GM19438 (cell line): ENCODE results near the gene HINT3.
"Not testable (repeated sequence)": the region's sequence is repeated elsewhere in the genome, so short reads cannot be mapped to it uniquely, and the experiment has no call there.

ENCODE experiments used
- ATAC-seq: cut with Tn5 transposase; IDR thresholded peaks from one replicate; pipeline ENCODE4 v1.9.1; 2021; ENCODE audit warnings: low read depth; ENCODE audit not compliant: unreplicated experiment

The HINT3 gene

GRCh38 chr6:125959041-125959440 is 2.5 kb downstream of the HINT3 start:
- ATAC-seq, result no peak

- ATAC-seq, result no peak
Observed at GRCh38 chr6:125961117-125961516, 4.5 kb downstream of the HINT3 start.

GRCh38 chr6:125962900-125963497 is 6.4 kb downstream of the HINT3 start:
- ATAC-seq, result no peak

GRCh38 chr6:125963817-125964216 is 7.2 kb downstream of the HINT3 start:
- ATAC-seq, result no peak

GRCh38 chr6:125966569-125966968 is 10.0 kb downstream of the HINT3 start:
- ATAC-seq, result no peak

- ATAC-seq, result no peak
Observed at GRCh38 chr6:125968493-125968892, 11.9 kb downstream of the HINT3 start.

GRCh38 chr6:125970760-125971159 is 14.2 kb downstream of the HINT3 start:
- no peak for ATAC-seq

- not testable (repeated sequence) for ATAC-seq
Observed at GRCh38 chr6:125972478-125972877, 15.9 kb downstream of the HINT3 start.

- peak; percentile 89 for ATAC-seq
Observed at GRCh38 chr6:125974214-125974866, 17.8 kb downstream of the HINT3 start.

GRCh38 chr6:125979101-125979500 is 22.5 kb downstream of the HINT3 start:
- no peak for ATAC-seq

GRCh38 chr6:125981571-125982185 is 25.1 kb downstream of the HINT3 start:
- ATAC-seq, result no peak

GRCh38 chr6:125983246-125983945 is 26.8 kb downstream of the HINT3 start:
- ATAC-seq, result no peak

- no peak for ATAC-seq
Observed at GRCh38 chr6:125984311-125984710, 27.7 kb downstream of the HINT3 start.

GRCh38 chr6:125985522-125985921 is 29.0 kb downstream of the HINT3 start:
- ATAC-seq, result no peak

GRCh38 chr6:125985979-125986300 is 29.4 kb downstream of the HINT3 start:
- ATAC-seq, result no peak

GRCh38 chr6:125986301-125987025 is 29.9 kb downstream of the HINT3 start, which contains the start of gene TRMT11:
TRMT11 (plus strand) TSS chr6:125986540; CDS start chr6:125986551, 11 bp downstream.
- ATAC-seq, result peak; percentile 96

GRCh38 chr6:125987026-125987617 is 30.6 kb downstream of the HINT3 start:
- ATAC-seq, result peak; percentile 42

GRCh38 chr6:125988280-125988679 is 31.7 kb downstream of the HINT3 start:
- ATAC-seq, result no peak

GRCh38 chr6:125989631-125990030 is 33.1 kb downstream of the HINT3 start:
- ATAC-seq, result no peak

- no peak for ATAC-seq
Observed at GRCh38 chr6:125991653-125992052, 35.1 kb downstream of the HINT3 start.
